Duodenal mucosa (tissue), 2 donors: ENCODE measurements around the gene COLEC12.

Experiments used
- H3K27ac ChIP-seq: one replicate; pipeline ENCODE4 v1.7.0; 2013; ENCODE audit warnings: low read depth, low read length
- H3K27me3 ChIP-seq, 2 donors: one replicate each; pipeline ENCODE4 v1.7.0; 2013; ENCODE audit warnings: low read length in 2 of 2, control low read depth in 1 of 2; ENCODE audit not compliant: insufficient read depth in 2 of 2, control insufficient read depth in 1 of 2
- H3K36me3 ChIP-seq, 2 donors: one replicate each; pipeline ENCODE4 v1.7.0; 2013; ENCODE audit warnings: low read length in 2 of 2, control low read depth in 1 of 2; ENCODE audit not compliant: insufficient read depth in 2 of 2, control insufficient read depth in 1 of 2
- H3K4me1 ChIP-seq, 2 donors: one replicate each; pipeline ENCODE4 v1.7.0; 2013; ENCODE audit warnings: low read length in 2 of 2, control low read depth in 1 of 2; ENCODE audit not compliant: insufficient read depth in 2 of 2, control insufficient read depth in 1 of 2
- H3K4me3 ChIP-seq, 2 donors: one replicate each; pipeline ENCODE4 v1.7.0; 2013; ENCODE audit warnings: low read length in 2 of 2, low read depth in 1 of 2
- H3K9ac ChIP-seq, 2 donors: one replicate each; pipeline ENCODE4 v1.7.0; 2013; ENCODE audit warnings: low read length in 2 of 2, low read depth in 1 of 2
- H3K9me3 ChIP-seq, 2 donors: one replicate each; pipeline ENCODE4 v1.7.0; 2013; ENCODE audit warnings: low read length in 2 of 2, control low read depth in 1 of 2; ENCODE audit not compliant: control insufficient read depth in 1 of 2

The COLEC12 gene

GRCh38 chr18:332007-332406, 168.5 kb downstream of the COLEC12 start:
- no peak overlapping the region for H3K27ac ChIP-seq
- H3K4me1 ChIP-seq: peaks cover 0 to 10% of the 10 kb centered on the region in 2 donors
- H3K9ac ChIP-seq: no peak overlapping the region
- H3K27me3 ChIP-seq: no peaks in the 10 kb centered on the region
- H3K4me3 ChIP-seq: no peak overlapping the region
- no peaks in the 10 kb centered on the region for H3K9me3 ChIP-seq
- H3K36me3 ChIP-seq: no peaks in the 10 kb centered on the region

GRCh38 chr18:331221-331821, 169.2 kb downstream of the COLEC12 start:
- Histone ChIP-seq H3K4me1 (peaks cover 0 to 10% of the 10 kb centered on the region in 2 donors), H3K4me3 (no peak overlapping the region), H3K27me3 (no peaks in the 10 kb centered on the region), H3K27ac (no peak overlapping the region), H3K9ac (no peak overlapping the region), H3K36me3 (no peaks in the 10 kb centered on the region), H3K9me3 (no peaks in the 10 kb centered on the region)

GRCh38 chr18:328928-329327, 171.6 kb downstream of the COLEC12 start:
- no peak overlapping the region for H3K27ac ChIP-seq
- H3K4me3 ChIP-seq: no peak overlapping the region
- H3K27me3 ChIP-seq: no peaks in the 10 kb centered on the region
- H3K9me3 ChIP-seq: no peaks in the 10 kb centered on the region
- H3K4me1 ChIP-seq: peaks cover 0 to 10% of the 10 kb centered on the region in 2 donors
- no peak overlapping the region for H3K9ac ChIP-seq
- no peaks in the 10 kb centered on the region for H3K36me3 ChIP-seq

GRCh38 chr18:326846-327245, 173.7 kb downstream of the COLEC12 start:
- no peak overlapping the region for H3K4me3 ChIP-seq
- H3K27me3 ChIP-seq: no peaks in the 10 kb centered on the region
- no peaks in the 10 kb centered on the region for H3K36me3 ChIP-seq
- no peak overlapping the region for H3K27ac ChIP-seq
- H3K9me3 ChIP-seq: no peaks in the 10 kb centered on the region
- H3K4me1 ChIP-seq: peaks cover 5 to 8% of the 10 kb centered on the region in 2 donors
- H3K9ac ChIP-seq: no peak overlapping the region

- Histone ChIP-seq H3K4me1 (peaks cover 5 to 6% of the 10 kb centered on the region in 2 donors), H3K4me3 (no peak overlapping the region), H3K9ac (no peak overlapping the region), H3K27ac (no peak overlapping the region), H3K27me3 (no peaks in the 10 kb centered on the region), H3K9me3 (no peaks in the 10 kb centered on the region), H3K36me3 (no peaks in the 10 kb centered on the region)
Measured at GRCh38 chr18:323253-323622, 177.3 kb downstream of the COLEC12 start.

GRCh38 chr18:321865-322467, 178.5 kb downstream of the COLEC12 start:
- no peak overlapping the region for H3K27ac ChIP-seq

GRCh38 chr18:320155-320554, 180.3 kb downstream of the COLEC12 start:
- Histone ChIP-seq H3K4me3 (no peak overlapping the region), H3K9me3 (no peaks in the 10 kb centered on the region), H3K36me3 (no peaks in the 10 kb centered on the region), H3K27ac (no peak overlapping the region), H3K9ac (no peak overlapping the region), H3K27me3 (no peaks in the 10 kb centered on the region), H3K4me1 (peaks cover 5 to 6% of the 10 kb centered on the region in 2 donors)

More at GRCh38 chr18:321865-322467, 178.5 kb downstream of the COLEC12 start:
- Histone ChIP-seq H3K4me1 (peaks cover 5 to 6% of the 10 kb centered on the region in 2 donors), H3K9me3 (no peaks in the 10 kb centered on the region), H3K9ac (no peak overlapping the region), H3K27me3 (no peaks in the 10 kb centered on the region), H3K4me3 (no peak overlapping the region), H3K36me3 (no peaks in the 10 kb centered on the region)

- Histone ChIP-seq H3K36me3 (no peaks in the 10 kb centered on the region), H3K4me3 (no peak overlapping the region), H3K4me1 (peaks cover 5 to 6% of the 10 kb centered on the region in 2 donors), H3K27me3 (no peaks in the 10 kb centered on the region), H3K9me3 (no peaks in the 10 kb centered on the region), H3K27ac (no peak overlapping the region), H3K9ac (no peak overlapping the region)
Measured at GRCh38 chr18:319720-320119, 180.8 kb downstream of the COLEC12 start.

GRCh38 chr18:318791-319291, 181.7 kb downstream of the COLEC12 start:
- Histone ChIP-seq H3K36me3 (no peaks in the 10 kb centered on the region), H3K27me3 (no peaks in the 10 kb centered on the region), H3K9ac (no peak overlapping the region), H3K4me3 (no peak overlapping the region), H3K27ac (no peak overlapping the region), H3K9me3 (no peaks in the 10 kb centered on the region), H3K4me1 (peaks cover 5 to 6% of the 10 kb centered on the region in 2 donors)

- Histone ChIP-seq H3K36me3 (no peaks in the 10 kb centered on the region), H3K27me3 (no peaks in the 10 kb centered on the region), H3K9me3 (no peaks in the 10 kb centered on the region), H3K9ac (no peak overlapping the region), H3K27ac (no peak overlapping the region), H3K4me3 (no peak overlapping the region), H3K4me1 (peaks cover 0 to 4% of the 10 kb centered on the region in 2 donors)
Measured at GRCh38 chr18:317618-318017, 182.9 kb downstream of the COLEC12 start.
